ENCODE results near the gene RENBP.

The RENBP gene

DNA sequence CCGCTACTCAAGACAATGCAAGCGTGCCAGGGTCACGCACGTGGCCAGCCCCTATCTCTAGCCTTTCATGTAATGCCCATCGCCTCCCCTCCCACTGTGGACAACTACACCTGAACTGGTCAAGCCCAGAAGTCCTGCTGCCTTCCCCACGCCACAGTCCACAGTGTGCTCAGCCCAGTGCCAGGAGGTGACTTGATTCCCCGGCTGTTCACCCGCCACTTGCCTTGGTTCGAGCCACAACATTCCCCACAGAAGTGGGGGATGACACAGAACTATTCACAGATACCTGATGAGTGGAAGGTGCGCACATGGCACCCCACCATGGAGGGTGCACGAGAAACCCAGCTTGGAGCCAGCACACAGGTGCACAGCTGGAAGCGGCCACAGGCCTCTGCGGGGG lies 25.2 kb downstream of the RENBP start:
- no peak for DNase-seq (ENCODE audit: low read depth)

DNA sequence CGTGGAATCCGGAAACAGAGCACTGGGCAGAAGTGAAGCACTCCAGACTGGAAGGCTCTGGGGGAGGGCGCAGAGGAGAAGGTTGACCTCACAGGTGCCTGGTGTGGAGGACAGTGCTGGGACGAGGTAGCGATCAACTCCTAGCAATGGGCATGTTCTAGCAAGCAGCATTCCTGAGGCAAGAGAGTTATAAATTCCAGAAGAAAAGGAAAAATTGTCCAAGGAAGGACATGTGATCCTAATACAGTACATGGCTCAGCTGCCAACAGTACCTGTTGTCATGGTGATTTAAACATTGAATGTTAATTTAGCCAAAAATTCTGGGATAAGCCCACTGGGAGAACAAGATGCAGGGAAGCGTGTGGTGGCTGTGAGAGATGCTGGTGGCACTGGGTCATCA lies 26.6 kb downstream of the RENBP start:
- no peak for DNase-seq (ENCODE audit: low read depth)

DNA sequence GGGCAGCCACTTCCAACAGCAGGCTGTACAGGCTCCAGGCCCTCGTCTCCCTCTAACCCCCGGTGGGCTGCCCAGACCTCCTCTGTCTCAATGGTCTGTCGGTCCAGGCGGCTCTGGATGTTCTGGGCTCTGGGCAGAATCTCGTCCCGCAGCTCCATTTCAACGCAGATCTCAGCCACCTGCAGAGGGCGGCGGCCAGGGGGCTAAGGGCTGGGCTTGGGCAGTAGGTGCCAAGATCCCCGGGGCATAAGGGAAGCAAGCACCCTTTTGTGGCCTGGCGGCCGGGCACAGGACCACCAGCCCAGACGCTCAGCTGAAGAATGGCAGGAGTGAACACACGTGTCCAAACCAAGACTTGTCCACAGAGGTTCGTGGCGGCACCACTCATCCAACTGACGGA lies 30.7 kb downstream of the RENBP start:
- DNase-seq (ENCODE audit: low read depth), result no peak

DNA sequence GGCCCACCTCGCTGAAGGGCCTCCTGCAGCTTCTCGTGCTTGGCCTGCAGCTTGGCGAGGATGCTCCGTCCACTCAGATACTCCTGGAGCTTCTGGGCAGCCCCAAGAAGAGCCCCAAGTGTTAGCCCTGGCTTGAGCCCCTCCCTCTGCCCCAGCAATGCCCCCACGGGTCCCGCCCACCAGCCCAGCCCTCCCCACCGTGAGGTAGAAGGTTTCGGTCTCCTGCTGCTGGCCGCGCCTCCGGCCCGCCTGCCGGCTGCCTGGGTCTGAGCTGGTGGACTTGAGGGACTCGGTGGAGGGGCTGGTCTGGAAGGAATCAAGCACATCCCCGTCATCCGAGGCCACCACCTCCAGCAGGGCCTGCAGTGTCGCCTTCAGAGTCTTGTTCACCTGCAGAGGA lies 31.2 kb downstream of the RENBP start:
- no peak for DNase-seq (ENCODE audit: low read depth)

DNA sequence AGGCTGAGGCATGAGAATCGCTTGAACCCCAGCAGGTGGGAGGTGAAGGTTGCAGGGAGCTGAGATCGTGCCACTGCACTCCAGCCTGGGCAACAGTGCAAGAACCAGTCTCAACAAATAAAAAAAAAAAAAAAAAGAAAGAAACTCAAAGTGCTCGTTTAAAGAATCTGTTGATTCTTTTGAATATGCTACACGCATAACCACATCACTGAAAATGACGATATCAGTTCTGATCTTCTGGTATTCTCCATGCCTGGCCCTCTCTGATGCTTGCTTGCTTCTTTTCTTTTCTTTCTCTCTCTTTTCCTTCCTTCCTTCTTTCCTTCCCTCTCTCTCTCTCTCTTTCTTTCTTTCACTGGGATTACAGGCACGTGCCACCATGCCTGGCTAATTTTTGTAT lies 32.6 kb downstream of the RENBP start:
- no peak for DNase-seq (ENCODE audit: low read depth)

DNA sequence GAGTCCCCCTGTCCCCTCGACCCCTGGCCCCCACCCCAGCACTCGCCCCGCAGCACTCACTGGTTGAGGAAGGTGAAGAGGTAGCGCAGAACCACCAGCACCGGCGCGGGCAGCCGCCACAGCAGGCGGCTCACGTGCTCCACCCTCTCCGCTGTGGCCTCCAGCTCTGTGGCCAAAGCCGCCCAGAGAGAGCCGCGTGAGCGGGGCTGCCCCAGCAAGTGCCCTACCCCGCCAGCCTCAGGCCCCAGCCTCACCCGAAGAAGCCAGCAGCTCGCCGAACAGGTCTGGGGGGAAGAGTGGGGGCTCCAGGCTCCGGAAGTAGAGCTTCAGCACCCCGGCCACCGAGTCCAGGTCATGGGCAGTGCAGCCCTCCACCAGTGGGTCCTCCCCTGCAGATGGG lies 34.0 kb downstream of the RENBP start:
- DNase-seq (ENCODE audit: low read depth), result no peak

DNA sequence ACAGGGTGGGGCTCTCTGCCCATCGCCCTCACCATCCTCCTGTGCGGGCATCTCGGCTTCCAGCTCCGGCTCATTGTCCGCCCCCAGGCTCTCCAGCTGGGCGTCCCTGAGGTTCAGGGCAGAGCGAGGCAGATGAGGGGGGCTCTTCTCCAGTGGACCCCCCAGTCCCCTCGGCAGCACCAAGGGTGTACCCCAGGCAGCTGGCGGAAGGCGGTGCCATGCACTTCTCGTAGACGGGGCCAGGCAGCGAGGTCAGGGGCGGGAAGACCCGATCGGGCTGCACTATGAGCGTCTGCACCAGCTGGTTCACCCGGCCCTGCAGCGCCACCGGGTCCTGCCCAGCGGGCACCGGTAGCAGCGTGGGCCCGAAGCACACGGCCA lies 34.5 kb downstream of the RENBP start:
- DNase-seq (ENCODE audit: low read depth), result no peak

DNA sequence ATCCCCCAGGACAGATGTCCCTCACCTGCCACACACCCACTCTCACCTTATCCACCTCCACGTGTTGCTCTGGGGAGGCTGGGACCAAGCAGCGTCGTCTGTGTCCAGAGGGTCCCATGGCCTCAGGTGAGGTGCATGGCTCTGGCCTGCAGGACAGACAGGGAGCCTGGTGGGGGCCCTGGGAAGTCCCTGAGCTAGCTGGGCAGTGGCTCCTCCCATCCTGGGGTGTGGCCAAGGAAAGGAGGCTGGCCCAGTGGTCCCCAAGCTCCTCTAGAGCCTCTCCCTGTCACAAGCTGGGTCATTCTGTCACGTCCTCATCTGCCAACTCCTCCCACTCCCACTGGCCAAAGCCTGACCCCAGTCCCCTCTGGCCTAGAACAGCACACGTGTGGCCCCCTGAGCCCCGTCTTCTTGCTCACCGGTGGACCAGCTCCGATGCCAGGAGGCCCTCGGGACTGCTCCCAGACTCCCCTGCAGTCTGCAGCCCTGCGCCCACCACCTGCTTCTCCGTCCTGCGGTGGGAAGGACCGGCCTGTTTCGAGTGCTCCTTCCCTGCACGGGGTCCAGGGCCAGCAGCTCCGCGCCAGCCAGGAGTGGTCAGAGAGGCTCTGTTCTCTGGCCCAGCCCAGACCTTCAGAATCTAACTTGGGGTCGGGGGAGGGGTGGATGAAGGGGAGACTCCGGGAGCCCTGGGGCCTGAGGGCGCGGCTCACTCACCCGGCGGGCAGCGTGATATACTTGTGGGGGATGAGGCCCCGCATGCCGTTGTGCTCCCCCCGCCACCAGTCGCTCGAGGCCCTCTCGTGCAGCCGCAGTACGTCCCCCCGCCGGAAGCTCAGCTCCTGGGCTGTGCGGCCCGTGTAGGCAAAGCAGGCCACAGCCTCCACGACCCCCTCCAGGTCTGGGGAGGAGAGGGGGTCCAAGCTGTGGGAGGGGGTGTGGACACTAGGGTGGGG lies 35.1 kb downstream of the RENBP start:
- DNase-seq (ENCODE audit: low read depth), result no peak

DNA sequence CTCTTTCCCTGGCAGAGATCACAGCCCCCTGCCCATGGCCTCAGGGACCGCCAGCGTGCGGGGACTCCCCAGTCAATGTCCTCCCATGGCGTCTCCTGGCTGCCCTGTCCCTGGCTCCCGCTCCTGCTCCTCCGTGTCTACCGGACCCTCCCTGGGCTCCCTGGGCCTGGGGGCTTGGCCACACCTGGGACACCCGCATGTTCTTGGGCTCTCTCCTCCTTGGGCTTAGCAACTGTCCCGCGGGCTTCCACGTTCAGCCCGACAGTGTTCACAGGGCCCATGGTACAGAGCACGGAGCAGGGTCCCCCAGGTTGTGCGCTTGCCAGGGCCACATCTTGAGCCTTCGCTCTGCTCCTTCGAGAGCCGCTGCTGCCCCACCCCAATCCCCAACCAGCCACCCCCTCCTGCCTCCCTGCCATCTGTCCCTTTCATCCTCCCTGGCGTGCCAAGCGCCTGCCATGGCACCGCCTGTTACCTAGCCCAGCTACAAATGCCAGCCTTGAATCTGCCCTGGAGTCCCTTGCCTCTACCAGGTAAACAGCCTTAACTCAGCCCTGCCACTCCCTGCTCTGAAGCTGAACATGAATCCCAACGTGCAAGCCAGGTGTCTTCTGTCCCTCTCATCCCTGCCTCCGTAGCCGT lies 36.1 kb downstream of the RENBP start:
- DNase-seq (ENCODE audit: low read depth), result no peak

DNA sequence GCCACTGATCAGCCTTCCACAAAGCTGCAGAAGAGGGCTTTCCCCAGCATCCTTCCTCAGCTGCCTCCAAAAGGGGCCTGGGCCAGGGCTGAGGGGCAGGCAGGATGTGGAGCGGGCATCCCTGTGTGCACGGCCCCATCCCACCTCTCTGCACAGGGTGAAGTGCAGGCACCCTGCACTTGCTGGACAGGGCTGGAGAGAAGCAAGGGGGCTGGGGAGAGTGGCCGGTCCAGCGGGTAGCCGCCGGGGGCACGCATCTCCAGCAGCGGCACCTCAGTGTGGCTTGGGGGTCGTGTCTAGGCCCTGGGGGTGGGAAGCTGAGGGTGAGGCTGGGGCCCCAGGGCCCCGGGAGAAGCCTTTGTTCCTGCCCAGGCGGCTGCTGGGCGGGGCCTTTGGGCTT lies 37.0 kb downstream of the RENBP start:
- DNase-seq (ENCODE audit: low read depth), result no peak

DNA sequence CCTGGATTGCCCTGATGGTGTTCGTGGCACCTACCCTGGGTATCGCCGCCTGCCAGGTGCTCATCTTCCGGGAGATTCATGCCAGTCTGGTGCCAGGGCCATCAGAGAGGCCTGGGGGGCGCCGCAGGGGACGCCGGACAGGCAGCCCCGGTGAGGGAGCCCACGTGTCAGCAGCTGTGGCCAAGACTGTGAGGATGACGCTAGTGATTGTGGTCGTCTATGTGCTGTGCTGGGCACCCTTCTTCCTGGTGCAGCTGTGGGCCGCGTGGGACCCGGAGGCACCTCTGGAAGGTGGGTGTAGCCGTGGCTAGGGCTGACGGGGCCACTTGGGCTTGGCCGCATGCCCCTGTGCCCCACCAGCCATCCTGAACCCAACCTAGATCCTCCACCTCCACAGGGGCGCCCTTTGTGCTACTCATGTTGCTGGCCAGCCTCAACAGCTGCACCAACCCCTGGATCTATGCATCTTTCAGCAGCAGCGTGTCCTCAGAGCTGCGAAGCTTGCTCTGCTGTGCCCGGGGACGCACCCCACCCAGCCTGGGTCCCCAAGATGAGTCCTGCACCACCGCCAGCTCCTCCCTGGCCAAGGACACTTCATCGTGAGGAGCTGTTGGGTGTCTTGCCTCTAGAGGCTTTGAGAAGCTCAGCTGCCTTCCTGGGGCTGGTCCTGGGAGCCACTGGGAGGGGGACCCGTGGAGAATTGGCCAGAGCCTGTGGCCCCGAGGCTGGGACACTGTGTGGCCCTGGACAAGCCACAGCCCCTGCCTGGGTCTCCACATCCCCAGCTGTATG lies 38.1 kb downstream of the RENBP start:
- no peak for DNase-seq (ENCODE audit: low read depth)

DNA sequence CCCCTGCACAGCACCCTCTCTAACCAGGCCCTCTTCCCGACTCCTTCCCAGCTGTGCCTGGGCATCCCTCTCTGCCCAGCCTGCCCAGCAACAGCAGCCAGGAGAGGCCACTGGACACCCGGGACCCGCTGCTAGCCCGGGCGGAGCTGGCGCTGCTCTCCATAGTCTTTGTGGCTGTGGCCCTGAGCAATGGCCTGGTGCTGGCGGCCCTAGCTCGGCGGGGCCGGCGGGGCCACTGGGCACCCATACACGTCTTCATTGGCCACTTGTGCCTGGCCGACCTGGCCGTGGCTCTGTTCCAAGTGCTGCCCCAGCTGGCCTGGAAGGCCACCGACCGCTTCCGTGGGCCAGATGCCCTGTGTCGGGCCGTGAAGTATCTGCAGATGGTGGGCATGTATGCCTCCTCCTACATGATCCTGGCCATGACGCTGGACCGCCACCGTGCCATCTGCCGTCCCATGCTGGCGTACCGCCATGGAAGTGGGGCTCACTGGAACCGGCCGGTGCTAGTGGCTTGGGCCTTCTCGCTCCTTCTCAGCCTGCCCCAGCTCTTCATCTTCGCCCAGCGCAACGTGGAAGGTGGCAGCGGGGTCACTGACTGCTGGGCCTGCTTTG lies 38.9 kb downstream of the RENBP start:
- DNase-seq (ENCODE audit: low read depth), result no peak

DNA sequence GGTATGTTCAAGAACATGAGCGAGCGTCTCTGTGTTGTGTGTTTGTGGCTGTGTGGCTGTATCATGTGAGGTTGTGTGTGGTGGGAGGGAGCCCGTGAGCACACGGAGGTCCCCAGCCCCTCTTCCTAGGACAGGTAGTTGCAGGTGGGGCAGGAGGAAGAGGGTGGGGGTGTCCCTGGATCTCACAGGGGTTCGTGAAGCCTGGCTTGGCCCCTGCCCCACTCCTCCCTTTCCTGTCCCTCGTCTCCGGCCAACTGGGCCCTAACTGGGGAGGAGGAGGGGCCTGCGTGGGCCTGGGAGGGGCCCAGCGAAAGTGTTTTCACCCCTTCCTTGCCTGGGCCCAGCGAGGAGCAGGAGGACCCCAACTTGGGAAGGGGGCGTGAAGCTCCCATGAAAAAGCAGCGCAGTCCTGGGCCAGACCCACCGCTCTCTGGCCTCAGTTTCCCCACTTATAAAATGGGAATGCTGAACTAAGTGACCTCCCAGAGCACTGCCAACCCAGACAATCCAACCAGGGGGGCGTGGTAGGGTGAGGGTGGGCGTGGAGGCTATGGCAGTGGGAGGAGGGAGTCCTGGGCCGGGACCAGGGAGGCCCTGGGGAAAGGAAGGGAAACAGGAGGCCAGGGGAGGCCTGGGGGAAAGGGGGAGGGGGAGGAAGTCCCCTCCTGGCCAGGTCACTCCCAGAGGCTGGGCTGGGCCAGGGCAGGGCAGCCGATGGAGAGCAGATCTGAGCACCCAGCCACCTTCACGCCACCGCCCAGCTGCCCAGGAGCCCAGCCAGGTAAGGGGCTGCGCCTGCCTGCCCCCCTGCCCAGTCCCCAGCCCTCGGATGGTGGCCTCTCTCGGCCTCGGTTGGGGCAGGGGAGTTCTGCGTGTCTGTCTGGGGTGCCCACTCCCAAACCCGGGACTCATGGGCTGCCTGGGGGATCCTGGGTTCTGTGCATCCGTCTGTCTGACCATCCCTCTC lies 40.2 kb downstream of the RENBP start, which contains the start of gene AVPR2:
AVPR2 (plus strand) TSS at position 683 of the 967 bp plus-strand sequence. CDS start 473 bp downstream, outside the sequence.
- no peak for DNase-seq (ENCODE audit: low read depth)

DNA sequence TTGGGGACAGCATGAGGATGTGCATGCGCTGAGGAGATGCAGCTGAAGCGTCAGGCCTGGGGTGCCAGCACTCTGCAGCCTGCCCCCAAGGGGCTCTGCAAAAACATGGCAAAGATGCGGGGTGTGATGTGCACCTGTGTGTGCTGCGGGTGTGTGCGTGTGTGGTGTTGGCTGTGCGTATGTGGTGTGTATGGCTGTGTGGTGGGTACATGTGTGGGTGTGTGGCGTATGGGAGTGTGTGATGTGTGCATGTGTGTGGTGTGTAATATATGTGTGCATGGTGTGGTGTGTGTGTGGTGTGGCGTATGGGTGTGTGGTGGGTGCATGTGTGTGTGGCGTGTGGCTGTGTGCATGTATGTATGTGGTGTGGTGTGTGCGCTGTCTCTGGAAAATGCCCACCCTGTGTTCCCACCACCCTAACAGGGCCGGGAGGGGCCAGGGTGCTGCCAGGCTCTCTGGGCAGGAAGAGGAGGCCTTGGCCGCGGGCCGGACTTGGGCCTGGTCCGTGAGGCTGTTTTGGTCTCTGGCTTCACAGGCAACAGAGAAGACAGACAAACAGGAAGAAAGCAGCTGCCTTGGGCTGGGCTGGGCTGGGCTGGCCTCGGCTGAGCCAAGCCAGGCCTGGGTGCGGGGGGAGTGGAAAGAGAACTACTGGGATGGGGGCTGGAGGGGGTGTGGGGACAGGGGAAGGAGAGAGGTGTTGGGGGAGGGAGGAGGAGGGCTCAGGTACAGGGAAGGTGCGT lies 41.0 kb downstream of the RENBP start:
- no peak for DNase-seq (ENCODE audit: low read depth)

DNA sequence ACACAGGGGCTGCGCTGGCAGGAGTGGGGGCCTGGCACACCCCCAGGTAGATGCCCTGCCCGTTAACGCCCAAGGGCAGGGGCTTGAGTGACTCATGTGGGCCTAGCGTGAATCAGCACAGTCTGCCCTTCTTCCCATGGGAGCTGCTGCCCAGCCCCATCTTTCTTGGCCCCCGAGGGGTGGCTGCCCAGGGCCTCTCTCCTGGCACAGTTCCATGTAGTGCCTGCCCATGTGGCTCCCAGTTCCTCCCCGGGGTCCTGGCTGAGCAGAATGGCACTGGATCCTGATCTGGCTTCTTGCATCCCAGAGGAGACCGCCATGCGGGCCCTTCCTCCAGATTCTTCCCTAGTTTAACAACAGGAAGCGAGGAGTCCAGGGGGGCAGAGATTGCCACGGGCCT lies 42.1 kb downstream of the RENBP start:
- DNase-seq (ENCODE audit: low read depth), result no peak

DNA sequence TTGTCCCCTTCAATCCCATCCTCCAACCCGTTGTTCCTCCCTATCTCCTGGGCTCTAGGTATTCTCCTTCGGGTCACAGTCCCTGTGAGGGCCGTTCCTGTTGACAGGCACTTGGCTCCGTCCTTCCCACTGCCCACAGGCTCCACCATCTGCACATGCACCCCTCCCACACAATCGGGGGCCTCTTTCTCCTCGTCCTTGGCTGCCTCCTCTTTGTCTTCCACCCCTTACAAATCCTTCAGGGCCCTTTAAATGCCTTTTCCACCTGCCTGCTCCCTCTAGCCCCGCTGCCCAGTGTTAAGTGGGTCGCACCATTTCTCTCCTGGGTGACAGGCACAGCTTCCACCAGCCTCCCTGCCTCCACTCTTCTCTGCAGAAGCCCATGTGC lies 42.7 kb downstream of the RENBP start:
- no peak for DNase-seq (ENCODE audit: low read depth)

DNA sequence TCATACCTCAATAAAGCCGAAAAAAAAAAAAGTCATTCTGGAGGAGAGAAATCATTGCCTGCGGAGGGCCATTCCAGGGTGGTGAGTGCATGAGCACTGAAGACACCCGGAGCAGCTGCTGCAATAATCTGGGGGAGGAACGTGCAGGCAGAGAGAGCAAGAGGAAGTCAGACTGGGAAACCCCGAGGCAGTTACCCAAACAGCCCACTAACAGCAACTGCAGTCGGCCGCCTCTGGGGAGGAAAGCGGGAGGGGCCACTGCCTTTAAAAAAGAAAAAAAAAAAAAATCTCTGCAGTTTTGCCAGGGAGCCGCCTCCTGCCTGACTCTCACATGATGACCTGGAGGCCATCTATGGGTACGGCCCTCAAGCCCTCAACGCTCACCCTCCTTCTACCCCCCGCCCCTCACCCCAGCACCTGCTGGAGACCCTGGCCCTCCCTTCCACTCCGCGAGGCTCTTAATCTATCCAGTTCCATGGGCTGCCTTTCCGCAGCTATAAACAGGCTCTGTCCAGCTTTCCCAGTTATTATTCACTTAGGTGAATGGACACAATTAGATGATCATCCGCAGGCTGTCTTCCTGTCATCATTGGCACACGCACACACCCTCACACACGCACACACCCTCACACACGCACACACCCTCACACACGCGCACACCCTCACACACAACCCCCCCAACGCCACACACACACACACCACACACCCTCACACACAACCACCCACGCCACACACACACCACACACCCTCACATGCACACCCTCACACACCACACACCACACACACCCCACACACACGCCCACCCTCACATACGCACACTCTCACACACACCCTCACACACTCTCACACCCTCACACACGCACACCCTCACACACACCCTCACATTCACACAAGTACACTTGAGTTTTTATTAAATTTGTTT lies 43.4 kb downstream of the RENBP start:
- DNase-seq (ENCODE audit: low read depth), result peak; percentile 41

DNA sequence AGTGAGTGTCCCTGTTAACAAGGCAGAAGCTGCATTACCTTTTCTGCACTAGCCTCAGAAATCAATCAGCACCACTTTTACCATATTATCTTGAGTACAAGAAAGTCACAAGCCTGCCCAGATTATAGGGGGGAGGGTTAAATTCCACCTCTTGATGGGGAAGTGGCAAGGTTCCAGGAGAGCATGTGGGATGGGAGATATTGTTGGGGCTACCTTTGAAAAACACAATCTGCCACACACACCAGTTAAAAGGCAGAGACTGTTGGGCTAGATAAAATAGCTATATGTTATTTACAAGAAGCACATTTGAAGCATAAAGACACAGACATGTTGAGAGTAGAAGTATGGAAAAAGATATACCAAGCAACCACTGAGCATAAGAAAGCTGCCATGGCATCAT lies 46.5 kb downstream of the RENBP start:
- no peak for DNase-seq (ENCODE audit: low read depth)

DNA sequence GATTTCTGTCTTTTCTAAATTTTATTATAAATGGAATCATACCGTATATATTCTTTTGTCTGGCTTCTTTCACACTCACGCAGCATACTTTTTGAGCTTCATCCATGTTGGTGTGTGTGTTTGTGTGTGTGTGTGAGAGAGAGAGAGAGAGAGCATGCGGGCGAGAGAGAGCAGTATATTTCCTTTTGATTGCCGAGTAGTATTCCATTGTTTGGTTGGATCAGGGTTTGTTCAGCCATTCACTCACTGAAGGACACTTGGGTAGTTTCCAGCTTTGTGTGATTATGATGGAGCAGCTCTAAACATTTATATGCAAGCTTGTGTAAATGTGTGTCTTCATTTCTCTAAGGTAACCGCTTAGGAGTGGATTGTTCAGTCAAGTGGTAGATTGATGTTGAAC lies 55.3 kb downstream of the RENBP start:
- DNase-seq (ENCODE audit: low read depth), result no peak
